GM19397 (cell line): ENCODE measurements around the gene FATE1.
"Not testable (repeated sequence)": the region's sequence is repeated elsewhere in the genome, so short reads cannot be mapped to it uniquely, and the experiment has no call there.

Experiments
- ATAC-seq: cut with Tn5 transposase; IDR thresholded peaks from one replicate; pipeline ENCODE4 v1.9.1; 2021; ENCODE audit warnings: mild to moderate bottlenecking, moderate library complexity; ENCODE audit not compliant: unreplicated experiment

Gene FATE1

GRCh38 chrX:151715752-151716151, at the start of gene FATE1:
Gene FATE1, plus strand, starts transcription at chrX:151716035. Its CDS starts 85 bp downstream, at chrX:151716120.
- no peak for ATAC-seq

GRCh38 chrX:151675121-151675746, 40.6 kb upstream of the FATE1 start:
- ATAC-seq: no peak

GRCh38 chrX:151676196-151676595, 39.6 kb upstream of the FATE1 start:
- ATAC-seq: no peak

GRCh38 chrX:151679798-151680402, 35.9 kb upstream of the FATE1 start:
- no peak for ATAC-seq

- ATAC-seq: no peak
These were observed 35.0 kb upstream of the FATE1 start for GRCh38 chrX:151680805-151681204.

GRCh38 chrX:151687635-151688034, 28.2 kb upstream of the FATE1 start:
- no peak for ATAC-seq

GRCh38 chrX:151688695-151689094, 27.1 kb upstream of the FATE1 start:
- ATAC-seq: no peak

GRCh38 chrX:151692825-151693224, 23.0 kb upstream of the FATE1 start:
- ATAC-seq: no peak

- ATAC-seq: no peak
These were observed 21.7 kb upstream of the FATE1 start for GRCh38 chrX:151694121-151694520.

GRCh38 chrX:151694661-151695582, 20.9 kb upstream of the FATE1 start, which contains the start of gene PRRG3:
Gene PRRG3, plus strand, starts transcription at chrX:151695458. Its CDS starts 3,357 bp downstream, at chrX:151698815.
- no peak for ATAC-seq

- ATAC-seq: no peak
These were observed 20.1 kb upstream of the FATE1 start for GRCh38 chrX:151695583-151696340.

- not testable (repeated sequence) for ATAC-seq
These were observed 18.8 kb upstream of the FATE1 start for GRCh38 chrX:151697082-151697481.

GRCh38 chrX:151697522-151697921, 18.3 kb upstream of the FATE1 start:
- no peak for ATAC-seq

- ATAC-seq: no peak
These were observed 17.4 kb upstream of the FATE1 start for GRCh38 chrX:151698485-151698884.

- no peak for ATAC-seq
These were observed 16.1 kb upstream of the FATE1 start for GRCh38 chrX:151699746-151700145.

- no peak for ATAC-seq
These were observed 15.3 kb upstream of the FATE1 start for GRCh38 chrX:151700581-151700980.

- ATAC-seq: no peak
These were observed 14.8 kb upstream of the FATE1 start for GRCh38 chrX:151701071-151701470.

GRCh38 chrX:151701531-151701930, 14.3 kb upstream of the FATE1 start:
- no peak for ATAC-seq

GRCh38 chrX:151702026-151702714, 13.7 kb upstream of the FATE1 start:
- no peak for ATAC-seq

GRCh38 chrX:151702741-151703340, 13.0 kb upstream of the FATE1 start:
- no peak for ATAC-seq
